Suprapubic skin (tissue), 4 donors: Measurements from ENCODE around the gene PDE2A. TPM values are rescaled to one million over a fixed set of nuclear protein-coding genes. Genes with fewer than 3 reads are reported as not detected.

ENCODE experiments used
- DNase-seq, 2 donors: peaks; one replicate each; pipeline ENCODE4 v3.0.0-alpha.2; 2019; ENCODE audit warnings: low spot score in 2 of 2
- H3K27ac ChIP-seq: fragments of 200-600 bp; sonication (generic); one replicate; pipeline ENCODE4 v1.5.1; 2019
- H3K27me3 ChIP-seq: fragments of 200-600 bp; sonication (generic); one replicate; pipeline ENCODE4 v1.5.1; 2019
- H3K36me3 ChIP-seq: fragments of 200-600 bp; sonication (generic); one replicate; pipeline ENCODE4 v1.5.1; 2019
- H3K4me1 ChIP-seq: fragments of 200-600 bp; sonication (generic); one replicate; pipeline ENCODE4 v1.5.1; 2019
- H3K4me3 ChIP-seq: fragments of 200-600 bp; sonication (generic); one replicate; pipeline ENCODE4 v1.5.1; 2019; ENCODE audit warnings: mild to moderate bottlenecking
- H3K9me3 ChIP-seq: fragments of 200-600 bp; sonication (generic); one replicate; pipeline ENCODE4 v1.5.1; 2019
- CTCF ChIP-seq, 2 donors: fragments of 200-600 bp in 1 of 2; fragments of 450-650 bp in 1 of 2; sonication (generic) in 1 of 2; IDR thresholded peaks; one replicate each; pipeline ENCODE4 v1.5.1; 2016 to 2019; ENCODE audit warnings: antibody characterized with exemption in 2 of 2, mild to moderate bottlenecking in 1 of 2, moderate library complexity in 1 of 2
- EP300 ChIP-seq: sonication (generic); formaldehyde crosslinking; IDR thresholded peaks from one replicate; pipeline ENCODE4 v1.6.1; 2017; ENCODE audit warnings: antibody characterized with exemption
- POLR2A ChIP-seq, 2 donors: fragments of 450-650 bp; IDR thresholded peaks; one replicate each; pipeline ENCODE4 v1.6.1; 2017; ENCODE audit warnings: antibody characterized with exemption in 2 of 2, mild to moderate bottlenecking in 2 of 2, moderate library complexity in 2 of 2
- POLR2AphosphoS5 ChIP-seq, 3 donors: sonication (generic); formaldehyde crosslinking; IDR thresholded peaks; one replicate each; pipeline ENCODE4 v1.6.1; 2017; ENCODE audit warnings: antibody characterized with exemption in 3 of 3
- WGBS: methylation state at CpG from one replicate; pipeline ENCODE4 v1.1.5; 2018; 5-methylcytosine and 5-hydroxymethylcytosine counted together
- total RNA-seq, 4 donors: library from RNA; depleted of rRNA; stranded (reverse); fragments of >200 nt; gene quantifications; one replicate each; pipeline ENCODE4 v1.1.0, GENCODE V29; 2016

Gene PDE2A
- total RNA-seq, 4 donors from 2014 or later, result 5.4 to 49.9 (median 31.2) TPM

- Histone ChIP-seq H3K27ac (no peak overlapping the region), H3K36me3 (peaks cover 35% of the 10 kb centered on the region)
- DNase-seq, result peak in 1 of 2 donors; percentile 81
These were observed 9.6 kb upstream of the PDE2A start for GRCh38 chr11:72683782-72684200.

GRCh38 chr11:72682858-72683243, 8.6 kb upstream of the PDE2A start:
- H3K4me3 ChIP-seq, result no peak overlapping the region
- no peak overlapping the region for H3K27ac ChIP-seq
- peaks cover 48% of the 10 kb centered on the region for H3K4me1 ChIP-seq
- 69% methylated on average over 4 of the region's 4 CpGs for whole genome bisulfite sequencing
- no peaks in the 10 kb centered on the region for H3K9me3 ChIP-seq
- peaks cover 14% of the 10 kb centered on the region for H3K27me3 ChIP-seq
- no peak for TF ChIP-seq EP300
- TF ChIP-seq POLR2AphosphoS5 (IDR thresholded peaks at IDR 0.05), result no peak
- no peak for TF ChIP-seq POLR2A (IDR thresholded peaks at IDR 0.05)
- TF ChIP-seq CTCF (IDR thresholded peaks at IDR 0.05), result no peak
- no peak for DNase-seq
- H3K36me3 ChIP-seq, result peaks cover 26% of the 10 kb centered on the region

More at GRCh38 chr11:72683782-72684200, 9.6 kb upstream of the PDE2A start:
- WGBS, result 60% methylated on average over 1 of the region's 7 CpGs
- H3K4me3 ChIP-seq, result no peak overlapping the region
- no peaks in the 10 kb centered on the region for H3K9me3 ChIP-seq
- peaks cover 4% of the 10 kb centered on the region for H3K27me3 ChIP-seq
- peaks cover 48% of the 10 kb centered on the region for H3K4me1 ChIP-seq
- TF ChIP-seq EP300 (no peak), POLR2A (IDR thresholded peaks at IDR 0.05) (no peak), POLR2AphosphoS5 (IDR thresholded peaks at IDR 0.05) (no peak), CTCF (IDR thresholded peaks at IDR 0.05) (peak; percentile 76 to 94)

GRCh38 chr11:72682238-72682857, 8.1 kb upstream of the PDE2A start:
- H3K9me3 ChIP-seq, result no peaks in the 10 kb centered on the region
- WGBS, result 79% methylated on average over 5 of the region's 5 CpGs
- no peak for TF ChIP-seq POLR2A (IDR thresholded peaks at IDR 0.05)
- TF ChIP-seq CTCF (IDR thresholded peaks at IDR 0.05), result no peak
- no peak for TF ChIP-seq POLR2AphosphoS5 (IDR thresholded peaks at IDR 0.05)
- TF ChIP-seq EP300, result no peak
- H3K4me1 ChIP-seq, result peaks cover 45% of the 10 kb centered on the region
- peaks cover 22% of the 10 kb centered on the region for H3K36me3 ChIP-seq
- no peak overlapping the region for H3K27ac ChIP-seq
- no peak for DNase-seq
- no peak overlapping the region for H3K4me3 ChIP-seq
- H3K27me3 ChIP-seq, result peaks cover 19% of the 10 kb centered on the region

GRCh38 chr11:72681226-72682153, 7.3 kb upstream of the PDE2A start:
- TF ChIP-seq POLR2AphosphoS5 (IDR thresholded peaks at IDR 0.05) (no peak), CTCF (IDR thresholded peaks at IDR 0.05) (no peak), POLR2A (IDR thresholded peaks at IDR 0.05) (no peak)
- H3K4me3 ChIP-seq, result no peak overlapping the region
- no peak for DNase-seq
- H3K9me3 ChIP-seq, result no peaks in the 10 kb centered on the region
- 32% methylated on average over 17 of the region's 17 CpGs for WGBS
- no peak overlapping the region for H3K27ac ChIP-seq
- H3K27me3 ChIP-seq, result peaks cover 27% of the 10 kb centered on the region
- H3K36me3 ChIP-seq, result peaks cover 13% of the 10 kb centered on the region
- H3K4me1 ChIP-seq, result peaks cover 44% of the 10 kb centered on the region

- H3K4me3 ChIP-seq, result no peak overlapping the region
- peaks cover 38% of the 10 kb centered on the region for H3K4me1 ChIP-seq
- WGBS, result 64% methylated on average over 3 of the region's 6 CpGs
- H3K9me3 ChIP-seq, result no peaks in the 10 kb centered on the region
- TF ChIP-seq POLR2A (IDR thresholded peaks at IDR 0.05) (no peak), CTCF (IDR thresholded peaks at IDR 0.05) (no peak), POLR2AphosphoS5 (IDR thresholded peaks at IDR 0.05) (no peak), EP300 (no peak)
- H3K27ac ChIP-seq, result no peak overlapping the region
- DNase-seq, result no peak
- peaks cover 35% of the 10 kb centered on the region for H3K27me3 ChIP-seq
- peaks cover 7% of the 10 kb centered on the region for H3K36me3 ChIP-seq
These were observed 6.5 kb upstream of the PDE2A start for GRCh38 chr11:72680624-72681158.
